HepG2 (cell line): ENCODE measurements around the gene FAM83D. TPM values are rescaled to one million over a fixed set of nuclear protein-coding genes. Genes with fewer than 3 reads are reported as not detected.

ENCODE experiments used
- CHD4 ChIP-seq: fragments of 200-600 bp; sonication (generic); IDR thresholded peaks from 2 replicates; pipeline ENCODE4 v1.7.0; 2017; ENCODE audit warnings: mild to moderate bottlenecking, low read length, borderline replicate concordance
- DNMT1 ChIP-seq: sonication (generic); formaldehyde crosslinking; IDR thresholded peaks from 2 replicates; pipeline ENCODE4 v1.5.1; 2020; ENCODE audit warnings: mild to moderate bottlenecking, missing genetic modification reagents
- MAF1 ChIP-seq: sonication (generic); formaldehyde crosslinking; IDR thresholded peaks from 2 replicates; pipeline ENCODE4 v1.5.0; 2020; ENCODE audit warnings: missing genetic modification reagents, borderline replicate concordance
- NRL ChIP-seq: sonication (generic); formaldehyde crosslinking; IDR thresholded peaks from 2 replicates; pipeline ENCODE4 v1.5.0; 2020; ENCODE audit warnings: missing genetic modification reagents, mild to moderate bottlenecking, moderate library complexity, borderline replicate concordance
- RBAK ChIP-seq: sonication (generic); formaldehyde crosslinking; IDR thresholded peaks from 2 replicates; pipeline ENCODE4 v1.5.1; 2020; ENCODE audit warnings: mild to moderate bottlenecking, missing genetic modification reagents
- SIX4 ChIP-seq: sonication (generic); formaldehyde crosslinking; IDR thresholded peaks from 2 replicates; pipeline ENCODE4 v1.4.0; 2020; ENCODE audit warnings: missing genetic modification reagents
- TCF7 ChIP-seq: sonication (generic); IDR thresholded peaks from 2 replicates; pipeline ENCODE4 v1.6.1; 2016; ENCODE audit warnings: antibody characterized with exemption, low read depth
- U2AF1 ChIP-seq: fragments of 200-400 bp; formaldehyde crosslinking; optimal IDR thresholded peaks from 2 replicates; pipeline ENCODE3; 2017; ENCODE audit warnings: mild to moderate bottlenecking, low read depth, low read length
- ZFP36L1 ChIP-seq: sonication (generic); formaldehyde crosslinking; IDR thresholded peaks from 2 replicates; pipeline ENCODE4 v1.8.0; 2022; ENCODE audit warnings: mild to moderate bottlenecking, missing genetic modification reagents, moderate library complexity
- ZNF180 ChIP-seq: sonication (generic); formaldehyde crosslinking; IDR thresholded peaks from 2 replicates; pipeline ENCODE4 v1.4.0; 2020; ENCODE audit warnings: low read depth, missing genetic modification reagents, borderline replicate concordance
- ZNF354B ChIP-seq: sonication (generic); formaldehyde crosslinking; IDR thresholded peaks from 2 replicates; pipeline ENCODE4 v1.8.0; 2022; ENCODE audit warnings: mild to moderate bottlenecking, missing genetic modification reagents
- ZSCAN21 ChIP-seq: sonication (generic); formaldehyde crosslinking; IDR thresholded peaks from 2 replicates; pipeline ENCODE4 v1.8.0; 2022; ENCODE audit warnings: mild to moderate bottlenecking, missing genetic modification reagents, moderate library complexity, borderline replicate concordance
- polyA plus RNA-seq, 8 experiments: library from polyadenylated mRNA; depleted of rRNA in 3 of 8; stranded (reverse) in 7 of 8; unstranded in 1 of 8; fragments of >200 nt; fragmentation: Illumina TruSeq in 4 of 8; extraction: Trizol in 4 of 8; gene quantifications; 2 replicates each; pipeline versions ENCODE4 v1.2.1 to v1.2.3, GENCODE V29; 2011 to 2016; ENCODE audit warnings: low read depth in 4 of 8, missing spikeins in 1 of 8, mixed read lengths in 1 of 8; ENCODE audit not compliant: insufficient read depth in 1 of 8
- total RNA-seq, 5 experiments: library from RNA; depleted of rRNA; stranded (reverse); fragments of >200 nt; fragmentation: Illumina TruSeq; extraction: Trizol; gene quantifications; 2 replicates each; pipeline ENCODE4 v1.2.3, GENCODE V29; 2016; ENCODE audit warnings: low read depth in 1 of 5
- TF ChIP-seq, protein P1 (sequence below): sonication (generic); formaldehyde crosslinking; IDR thresholded peaks from 2 replicates; pipeline ENCODE4 v1.5.0; 2020; ENCODE audit warnings: mild to moderate bottlenecking, missing genetic modification reagents, moderate library complexity
- TF ChIP-seq, protein P2 (sequence below): sonication (generic); formaldehyde crosslinking; IDR thresholded peaks from 2 replicates; pipeline ENCODE4 v1.8.1; 2023; ENCODE audit warnings: mild to moderate bottlenecking, missing genetic modification reagents
- TF ChIP-seq, protein P3 (sequence below): sonication (generic); formaldehyde crosslinking; IDR thresholded peaks from 2 replicates; pipeline ENCODE4 v1.4.0; 2020; ENCODE audit warnings: low read depth, mild to moderate bottlenecking, missing genetic modification reagents
- TF ChIP-seq, protein P4 (sequence below): sonication (generic); formaldehyde crosslinking; IDR thresholded peaks from 2 replicates; pipeline ENCODE4 v1.4.0; 2020; ENCODE audit warnings: mild to moderate bottlenecking, low read depth, missing genetic modification reagents
- TF ChIP-seq, protein P5 (sequence below): sonication (generic); formaldehyde crosslinking; IDR thresholded peaks from 2 replicates; pipeline ENCODE4 v1.8.0; 2022; ENCODE audit warnings: missing genetic modification reagents, mild to moderate bottlenecking, moderate library complexity, borderline replicate concordance
- TF ChIP-seq, protein P6 (sequence below): sonication (generic); formaldehyde crosslinking; IDR thresholded peaks from 2 replicates; pipeline ENCODE4 v1.4.0; 2020; ENCODE audit warnings: missing genetic modification reagents; ENCODE audit errors: not compliant biosample characterization

FAM83D gene
- total and polyA plus RNA-seq, 2 of the 13 experiments (the other 11 are each of a cell fraction or from before 2014, with no cell fraction given), result 51.4 to 64.0 TPM

DNA sequence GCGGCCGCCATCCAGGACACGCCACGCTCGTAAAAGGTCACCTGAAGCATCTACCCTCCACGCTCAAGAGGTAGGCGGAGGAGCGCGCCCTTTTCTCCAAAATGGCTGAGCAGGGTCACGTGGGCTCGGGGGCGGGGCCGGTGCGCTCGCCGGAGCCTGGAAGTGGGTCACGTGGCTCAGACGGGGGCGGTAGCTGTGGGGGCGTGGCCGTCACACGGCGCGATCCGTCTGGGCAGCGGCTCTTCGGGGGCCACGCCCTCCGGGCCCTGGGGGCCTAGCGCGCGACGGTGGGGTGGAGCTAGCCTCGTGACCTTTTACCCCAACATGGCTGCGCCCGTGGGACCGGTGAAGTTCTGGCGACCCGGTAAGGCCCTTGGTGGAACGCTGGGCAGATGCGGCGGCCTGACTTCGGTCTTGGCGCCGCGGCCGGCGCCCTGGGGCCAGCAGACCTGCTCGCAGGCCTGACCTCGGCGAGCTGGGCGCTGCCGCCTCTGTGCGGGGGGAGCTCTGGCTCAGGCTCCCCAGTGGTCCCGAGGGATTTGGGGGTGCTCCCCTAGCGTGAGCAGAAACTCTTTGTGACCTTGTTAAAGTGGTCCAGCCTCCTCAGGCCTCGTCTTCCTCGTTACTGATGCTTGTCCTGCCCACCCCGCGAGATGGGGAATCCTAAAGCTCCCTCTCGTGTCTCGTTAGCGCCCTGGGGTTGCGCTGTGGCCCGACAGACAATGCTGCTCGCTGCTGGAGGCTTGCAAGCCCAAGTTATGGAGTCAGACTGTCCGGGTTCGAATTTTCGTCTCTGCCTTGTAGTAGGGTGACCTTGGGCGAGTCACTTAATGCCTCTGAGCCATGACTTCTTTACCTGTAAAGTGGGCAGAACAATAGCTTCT is 36.1 kb downstream of the FAM83D start, which contains the start of gene DHX35 (continued):
- TF ChIP-seq, protein P1, sequence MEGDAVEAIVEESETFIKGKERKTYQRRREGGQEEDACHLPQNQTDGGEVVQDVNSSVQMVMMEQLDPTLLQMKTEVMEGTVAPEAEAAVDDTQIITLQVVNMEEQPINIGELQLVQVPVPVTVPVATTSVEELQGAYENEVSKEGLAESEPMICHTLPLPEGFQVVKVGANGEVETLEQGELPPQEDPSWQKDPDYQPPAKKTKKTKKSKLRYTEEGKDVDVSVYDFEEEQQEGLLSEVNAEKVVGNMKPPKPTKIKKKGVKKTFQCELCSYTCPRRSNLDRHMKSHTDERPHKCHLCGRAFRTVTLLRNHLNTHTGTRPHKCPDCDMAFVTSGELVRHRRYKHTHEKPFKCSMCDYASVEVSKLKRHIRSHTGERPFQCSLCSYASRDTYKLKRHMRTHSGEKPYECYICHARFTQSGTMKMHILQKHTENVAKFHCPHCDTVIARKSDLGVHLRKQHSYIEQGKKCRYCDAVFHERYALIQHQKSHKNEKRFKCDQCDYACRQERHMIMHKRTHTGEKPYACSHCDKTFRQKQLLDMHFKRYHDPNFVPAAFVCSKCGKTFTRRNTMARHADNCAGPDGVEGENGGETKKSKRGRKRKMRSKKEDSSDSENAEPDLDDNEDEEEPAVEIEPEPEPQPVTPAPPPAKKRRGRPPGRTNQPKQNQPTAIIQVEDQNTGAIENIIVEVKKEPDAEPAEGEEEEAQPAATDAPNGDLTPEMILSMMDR (CRISPR knock-in tag), result peak; percentile 86
- TF ChIP-seq NRL (CRISPR knock-in tag) (peak; percentile 95), ZNF354B (no peak), ZNF180 (CRISPR knock-in tag) (0 out of 2 replicates have a peak, but pooled peaks have one; percentile 59), ZSCAN21 (CRISPR knock-in tag) (no peak), CHD4 (no peak), RBAK (CRISPR knock-in tag) (no peak), MAF1 (CRISPR knock-in tag) (peak; percentile 96), SIX4 (peak; percentile 13; the same call in 1 of the 2 replicates), TCF7 (no peak), U2AF1 (peak; percentile 63), DNMT1 (CRISPR knock-in tag) (peak; percentile 99), ZFP36L1 (CRISPR knock-in tag) (no peak)
- TF ChIP-seq, protein P2, sequence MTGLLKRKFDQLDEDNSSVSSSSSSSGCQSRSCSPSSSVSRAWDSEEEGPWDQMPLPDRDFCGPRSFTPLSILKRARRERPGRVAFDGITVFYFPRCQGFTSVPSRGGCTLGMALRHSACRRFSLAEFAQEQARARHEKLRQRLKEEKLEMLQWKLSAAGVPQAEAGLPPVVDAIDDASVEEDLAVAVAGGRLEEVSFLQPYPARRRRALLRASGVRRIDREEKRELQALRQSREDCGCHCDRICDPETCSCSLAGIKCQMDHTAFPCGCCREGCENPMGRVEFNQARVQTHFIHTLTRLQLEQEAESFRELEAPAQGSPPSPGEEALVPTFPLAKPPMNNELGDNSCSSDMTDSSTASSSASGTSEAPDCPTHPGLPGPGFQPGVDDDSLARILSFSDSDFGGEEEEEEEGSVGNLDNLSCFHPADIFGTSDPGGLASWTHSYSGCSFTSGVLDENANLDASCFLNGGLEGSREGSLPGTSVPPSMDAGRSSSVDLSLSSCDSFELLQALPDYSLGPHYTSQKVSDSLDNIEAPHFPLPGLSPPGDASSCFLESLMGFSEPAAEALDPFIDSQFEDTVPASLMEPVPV (CRISPR knock-in tag), result peak; percentile 96
- TF ChIP-seq, protein P3, sequence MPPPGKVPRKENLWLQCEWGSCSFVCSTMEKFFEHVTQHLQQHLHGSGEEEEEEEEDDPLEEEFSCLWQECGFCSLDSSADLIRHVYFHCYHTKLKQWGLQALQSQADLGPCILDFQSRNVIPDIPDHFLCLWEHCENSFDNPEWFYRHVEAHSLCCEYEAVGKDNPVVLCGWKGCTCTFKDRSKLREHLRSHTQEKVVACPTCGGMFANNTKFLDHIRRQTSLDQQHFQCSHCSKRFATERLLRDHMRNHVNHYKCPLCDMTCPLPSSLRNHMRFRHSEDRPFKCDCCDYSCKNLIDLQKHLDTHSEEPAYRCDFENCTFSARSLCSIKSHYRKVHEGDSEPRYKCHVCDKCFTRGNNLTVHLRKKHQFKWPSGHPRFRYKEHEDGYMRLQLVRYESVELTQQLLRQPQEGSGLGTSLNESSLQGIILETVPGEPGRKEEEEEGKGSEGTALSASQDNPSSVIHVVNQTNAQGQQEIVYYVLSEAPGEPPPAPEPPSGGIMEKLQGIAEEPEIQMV (CRISPR knock-in tag), result peak; percentile 35; the same call in 1 of the 2 replicates
- TF ChIP-seq, protein P4, sequence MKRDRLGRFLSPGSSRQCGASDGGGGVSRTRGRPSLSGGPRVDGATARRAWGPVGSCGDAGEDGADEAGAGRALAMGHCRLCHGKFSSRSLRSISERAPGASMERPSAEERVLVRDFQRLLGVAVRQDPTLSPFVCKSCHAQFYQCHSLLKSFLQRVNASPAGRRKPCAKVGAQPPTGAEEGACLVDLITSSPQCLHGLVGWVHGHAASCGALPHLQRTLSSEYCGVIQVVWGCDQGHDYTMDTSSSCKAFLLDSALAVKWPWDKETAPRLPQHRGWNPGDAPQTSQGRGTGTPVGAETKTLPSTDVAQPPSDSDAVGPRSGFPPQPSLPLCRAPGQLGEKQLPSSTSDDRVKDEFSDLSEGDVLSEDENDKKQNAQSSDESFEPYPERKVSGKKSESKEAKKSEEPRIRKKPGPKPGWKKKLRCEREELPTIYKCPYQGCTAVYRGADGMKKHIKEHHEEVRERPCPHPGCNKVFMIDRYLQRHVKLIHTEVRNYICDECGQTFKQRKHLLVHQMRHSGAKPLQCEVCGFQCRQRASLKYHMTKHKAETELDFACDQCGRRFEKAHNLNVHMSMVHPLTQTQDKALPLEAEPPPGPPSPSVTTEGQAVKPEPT, result peak; percentile 45; the same call in 1 of the 2 replicates
- TF ChIP-seq, protein P5, sequence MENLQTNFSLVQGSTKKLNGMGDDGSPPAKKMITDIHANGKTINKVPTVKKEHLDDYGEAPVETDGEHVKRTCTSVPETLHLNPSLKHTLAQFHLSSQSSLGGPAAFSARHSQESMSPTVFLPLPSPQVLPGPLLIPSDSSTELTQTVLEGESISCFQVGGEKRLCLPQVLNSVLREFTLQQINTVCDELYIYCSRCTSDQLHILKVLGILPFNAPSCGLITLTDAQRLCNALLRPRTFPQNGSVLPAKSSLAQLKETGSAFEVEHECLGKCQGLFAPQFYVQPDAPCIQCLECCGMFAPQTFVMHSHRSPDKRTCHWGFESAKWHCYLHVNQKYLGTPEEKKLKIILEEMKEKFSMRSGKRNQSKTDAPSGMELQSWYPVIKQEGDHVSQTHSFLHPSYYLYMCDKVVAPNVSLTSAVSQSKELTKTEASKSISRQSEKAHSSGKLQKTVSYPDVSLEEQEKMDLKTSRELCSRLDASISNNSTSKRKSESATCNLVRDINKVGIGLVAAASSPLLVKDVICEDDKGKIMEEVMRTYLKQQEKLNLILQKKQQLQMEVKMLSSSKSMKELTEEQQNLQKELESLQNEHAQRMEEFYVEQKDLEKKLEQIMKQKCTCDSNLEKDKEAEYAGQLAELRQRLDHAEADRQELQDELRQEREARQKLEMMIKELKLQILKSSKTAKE, result no peak
- TF ChIP-seq, protein P6, sequence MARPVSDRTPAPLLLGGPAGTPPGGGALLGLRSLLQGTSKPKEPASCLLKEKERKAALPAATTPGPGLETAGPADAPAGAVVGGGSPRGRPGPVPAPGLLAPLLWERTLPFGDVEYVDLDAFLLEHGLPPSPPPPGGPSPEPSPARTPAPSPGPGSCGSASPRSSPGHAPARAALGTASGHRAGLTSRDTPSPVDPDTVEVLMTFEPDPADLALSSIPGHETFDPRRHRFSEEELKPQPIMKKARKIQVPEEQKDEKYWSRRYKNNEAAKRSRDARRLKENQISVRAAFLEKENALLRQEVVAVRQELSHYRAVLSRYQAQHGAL (CRISPR knock-in tag), result no peak
